Kidney epithelial cell (primary cell): Measurements from ENCODE around the gene SYNE2. TPM values are rescaled to one million over a fixed set of nuclear protein-coding genes. Genes with fewer than 3 reads are reported as not detected.

Source experiments
- DNase-seq: peaks from one replicate; pipeline ENCODE4 v3.0.0-alpha.2; 2010; ENCODE audit warnings: low read depth
- H3K27me3 ChIP-seq: 2 replicates; pipeline ENCODE4 v1.6.0; 2011; ENCODE audit warnings: low read length; ENCODE audit not compliant: control insufficient read depth, insufficient read depth
- H3K36me3 ChIP-seq: 2 replicates; pipeline ENCODE4 v1.5.1; 2011; ENCODE audit warnings: low read length; ENCODE audit not compliant: control insufficient read depth, insufficient read depth
- H3K4me3 ChIP-seq: 2 replicates; pipeline ENCODE4 v1.5.1; 2011; ENCODE audit warnings: low read depth, mild to moderate bottlenecking, control low read depth, low read length
- total RNA-seq: library from RNA; depleted of rRNA; stranded (reverse); fragments of >200 nt; gene quantifications from 2 replicates; pipeline ENCODE4 v1.2.3, GENCODE V29; 2015
- TF ChIP-seq, protein P1 (sequence below): IDR thresholded peaks from 2 replicates; pipeline ENCODE4 v1.5.1; 2011; ENCODE audit warnings: mild to moderate bottlenecking, moderate library complexity, low read length, control low read depth, inconsistent platforms; ENCODE audit not compliant: insufficient read depth, poor library complexity, severe bottlenecking

SYNE2 gene
- total RNA-seq, 1 donor from 2014 or later: 35.7 TPM

DNA sequence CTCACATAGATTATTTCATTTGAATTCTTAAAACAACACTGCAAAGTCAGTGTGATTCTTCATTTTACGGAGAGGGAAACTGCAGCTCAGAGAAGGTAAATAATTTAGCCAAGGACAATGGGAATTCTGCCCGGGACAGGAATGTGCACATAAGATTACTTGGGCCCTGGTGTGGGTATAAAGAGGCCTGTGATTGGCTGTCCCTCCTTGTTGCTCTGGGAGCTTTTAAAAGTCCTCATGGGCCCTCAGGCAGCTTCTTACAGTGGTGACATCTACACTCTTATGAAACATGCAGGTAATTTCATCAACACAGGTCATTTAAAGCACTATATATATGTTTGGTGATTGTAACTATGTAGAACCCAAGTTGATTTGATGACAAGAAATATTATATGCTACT lies 341.0 kb downstream of the SYNE2 start:
- TF ChIP-seq, protein P1, sequence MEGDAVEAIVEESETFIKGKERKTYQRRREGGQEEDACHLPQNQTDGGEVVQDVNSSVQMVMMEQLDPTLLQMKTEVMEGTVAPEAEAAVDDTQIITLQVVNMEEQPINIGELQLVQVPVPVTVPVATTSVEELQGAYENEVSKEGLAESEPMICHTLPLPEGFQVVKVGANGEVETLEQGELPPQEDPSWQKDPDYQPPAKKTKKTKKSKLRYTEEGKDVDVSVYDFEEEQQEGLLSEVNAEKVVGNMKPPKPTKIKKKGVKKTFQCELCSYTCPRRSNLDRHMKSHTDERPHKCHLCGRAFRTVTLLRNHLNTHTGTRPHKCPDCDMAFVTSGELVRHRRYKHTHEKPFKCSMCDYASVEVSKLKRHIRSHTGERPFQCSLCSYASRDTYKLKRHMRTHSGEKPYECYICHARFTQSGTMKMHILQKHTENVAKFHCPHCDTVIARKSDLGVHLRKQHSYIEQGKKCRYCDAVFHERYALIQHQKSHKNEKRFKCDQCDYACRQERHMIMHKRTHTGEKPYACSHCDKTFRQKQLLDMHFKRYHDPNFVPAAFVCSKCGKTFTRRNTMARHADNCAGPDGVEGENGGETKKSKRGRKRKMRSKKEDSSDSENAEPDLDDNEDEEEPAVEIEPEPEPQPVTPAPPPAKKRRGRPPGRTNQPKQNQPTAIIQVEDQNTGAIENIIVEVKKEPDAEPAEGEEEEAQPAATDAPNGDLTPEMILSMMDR: no peak
- H3K36me3 ChIP-seq: no peaks in the 10 kb centered on the region
- H3K27me3 ChIP-seq: no peaks in the 10 kb centered on the region
- no peak for DNase-seq
- no peak overlapping the region for H3K4me3 ChIP-seq

DNA sequence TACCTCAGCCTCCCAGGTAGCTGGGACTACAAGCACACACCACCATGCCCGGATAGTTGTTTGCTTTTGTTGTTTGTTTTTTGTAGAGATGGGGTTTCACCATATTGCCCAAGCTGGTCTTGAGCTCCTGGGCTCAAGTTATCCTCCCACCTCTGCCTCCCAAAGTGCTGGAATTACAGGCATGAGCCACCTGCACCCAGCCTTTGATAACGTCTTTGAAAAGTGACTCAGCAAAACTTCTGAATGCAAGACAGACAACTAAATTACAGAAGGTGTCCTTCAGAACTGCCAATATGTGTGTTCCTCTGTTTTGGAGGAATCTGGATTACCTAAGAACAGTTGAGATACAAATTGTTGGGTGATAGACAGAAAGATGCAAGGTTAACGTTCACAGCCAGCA lies 341.6 kb downstream of the SYNE2 start:
- H3K27me3 ChIP-seq: no peaks in the 10 kb centered on the region
- H3K4me3 ChIP-seq: no peak overlapping the region
- DNase-seq: no peak
- TF ChIP-seq, protein P1: no peak
- no peaks in the 10 kb centered on the region for H3K36me3 ChIP-seq

DNA sequence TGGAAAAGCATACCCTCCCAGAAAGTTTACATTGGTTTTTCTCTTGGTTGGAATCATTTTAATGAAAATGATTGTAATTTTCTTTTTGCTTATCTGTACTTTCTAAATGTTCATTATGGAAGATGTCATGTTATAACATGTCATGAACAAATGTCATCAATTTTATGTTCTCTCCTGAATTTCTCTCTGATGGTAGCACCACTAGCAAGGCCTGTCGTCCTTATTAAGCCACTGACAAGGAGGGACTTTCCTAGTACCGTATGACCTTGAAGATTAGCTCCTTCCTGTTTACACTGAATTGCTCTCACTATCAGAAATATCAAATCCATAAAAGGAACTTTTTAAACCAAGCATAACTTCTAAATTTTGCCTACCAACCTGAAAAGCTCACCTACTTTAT lies 342.4 kb downstream of the SYNE2 start:
- Histone ChIP-seq H3K36me3 (no peaks in the 10 kb centered on the region), H3K4me3 (no peak overlapping the region), H3K27me3 (no peaks in the 10 kb centered on the region)
- no peak for DNase-seq
- TF ChIP-seq, protein P1: no peak

DNA sequence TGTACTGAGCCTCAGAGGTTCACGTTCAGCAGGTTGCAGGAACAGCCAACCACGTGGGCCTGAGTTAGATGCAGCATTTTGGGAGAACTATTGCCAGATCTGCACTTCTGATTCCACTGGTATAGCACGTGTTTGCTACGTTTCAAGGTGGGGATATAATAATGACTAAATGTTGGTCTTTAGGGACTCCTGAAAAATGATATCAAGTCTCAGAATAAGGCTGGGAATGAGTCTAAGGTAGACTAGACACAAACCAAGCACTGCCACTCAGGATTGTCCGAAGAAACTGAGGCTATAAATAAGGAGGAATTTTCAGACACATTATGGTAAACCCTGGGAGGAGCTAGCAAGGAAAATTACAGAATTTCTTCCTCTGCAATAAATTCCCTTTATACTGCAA lies 343.3 kb downstream of the SYNE2 start:
- H3K4me3 ChIP-seq: no peak overlapping the region
- no peaks in the 10 kb centered on the region for H3K36me3 ChIP-seq
- TF ChIP-seq, protein P1: no peak
- DNase-seq: no peak
- no peaks in the 10 kb centered on the region for H3K27me3 ChIP-seq

GRCh38 chr14:64196814-64197411 lies 344.1 kb downstream of the SYNE2 start:
- H3K4me3 ChIP-seq: peak overlapping the region; percentile 24
- H3K27me3 ChIP-seq: no peaks in the 10 kb centered on the region
- TF ChIP-seq, protein P1: no peak
- no peaks in the 10 kb centered on the region for H3K36me3 ChIP-seq
- DNase-seq: no peak

DNA sequence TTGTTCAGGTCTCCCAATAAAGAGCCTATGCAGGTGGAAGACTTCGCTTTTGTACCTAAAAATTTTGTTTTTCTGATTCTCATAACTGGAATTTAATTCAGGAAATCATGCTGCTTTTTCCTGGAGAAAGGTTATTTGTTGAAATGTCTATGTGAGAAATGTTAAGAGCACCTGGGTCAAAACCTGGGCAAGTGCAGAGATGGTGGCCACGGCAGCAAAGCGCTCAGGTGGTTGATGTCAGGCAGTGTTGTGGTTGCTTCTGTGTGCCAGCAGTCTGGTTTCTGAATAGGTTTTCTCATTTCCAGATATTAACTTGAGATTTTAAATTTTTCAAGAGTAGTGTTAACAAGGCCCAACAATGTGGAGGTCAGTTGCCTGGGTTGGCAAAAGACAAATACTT lies 345.2 kb downstream of the SYNE2 start:
- H3K27me3 ChIP-seq: no peaks in the 10 kb centered on the region
- TF ChIP-seq, protein P1: no peak
- H3K36me3 ChIP-seq: no peaks in the 10 kb centered on the region
- DNase-seq: no peak
- H3K4me3 ChIP-seq: no peak overlapping the region
